H54 (cell line): ENCODE results near the gene ANKRD10.

ENCODE experiments used
- DNase-seq: peaks from one replicate; pipeline ENCODE4 v3.0.0; 2011; ENCODE audit warnings: low spot score, mixed read lengths; ENCODE audit not compliant: insufficient read length
- FAIRE-seq: peaks from 3 replicates; lab custom pipeline; 2011; peaks lifted over from hg19 to GRCh38; lab: Jason Lieb, UNC
- POLR2A ChIP-seq: IDR thresholded peaks from 2 replicates; pipeline ENCODE4 v1.6.1; 2011; ENCODE audit warnings: low read depth, mild to moderate bottlenecking, low read length

Gene ANKRD10

GRCh38 chr13:110936519-110936918, 21.6 kb upstream of the ANKRD10 start:
- TF ChIP-seq POLR2A = no peak
- DNase-seq (no peak), FAIRE-seq (no peak)

GRCh38 chr13:110932588-110932987, 17.7 kb upstream of the ANKRD10 start:
- TF ChIP-seq POLR2A = no peak
- FAIRE-seq (peak; percentile 71), DNase-seq (no peak)

- TF ChIP-seq POLR2A = no peak
- FAIRE-seq = no peak
- no peak for DNase-seq
Observed at GRCh38 chr13:110929104-110929777, 14.4 kb upstream of the ANKRD10 start.

GRCh38 chr13:110925023-110925612, 10.2 kb upstream of the ANKRD10 start:
- DNase-seq (no peak), FAIRE-seq (no peak)
- TF ChIP-seq POLR2A = no peak

GRCh38 chr13:110924639-110924934, 9.7 kb upstream of the ANKRD10 start:
- TF ChIP-seq POLR2A = no peak
- FAIRE-seq (no peak), DNase-seq (no peak)

- no peak for DNase-seq
- no peak for FAIRE-seq
- no peak for TF ChIP-seq POLR2A
Observed at GRCh38 chr13:110923777-110924638, 9.1 kb upstream of the ANKRD10 start.

GRCh38 chr13:110923086-110923485, 8.2 kb upstream of the ANKRD10 start:
- no peak for TF ChIP-seq POLR2A
- FAIRE-seq (no peak), DNase-seq (no peak)

GRCh38 chr13:110922506-110922905, 7.6 kb upstream of the ANKRD10 start:
- TF ChIP-seq POLR2A = no peak
- DNase-seq (no peak), FAIRE-seq (no peak)

GRCh38 chr13:110921695-110922094, 6.8 kb upstream of the ANKRD10 start:
- TF ChIP-seq POLR2A = no peak
- FAIRE-seq (no peak), DNase-seq (no peak)

- no peak for TF ChIP-seq POLR2A
- no peak for DNase-seq
- FAIRE-seq = no peak
Observed at GRCh38 chr13:110921209-110921608, 6.3 kb upstream of the ANKRD10 start.

- no peak for TF ChIP-seq POLR2A
- FAIRE-seq = no peak
- no peak for DNase-seq
Observed at GRCh38 chr13:110920038-110920437, 5.2 kb upstream of the ANKRD10 start.

GRCh38 chr13:110916301-110917142, 1.7 kb upstream of the ANKRD10 start:
- DNase-seq (no peak), FAIRE-seq (peak; percentile 84)
- no peak for TF ChIP-seq POLR2A

GRCh38 chr13:110915874-110916206, 971 bp upstream of the ANKRD10 start:
- FAIRE-seq (no peak), DNase-seq (no peak)
- no peak for TF ChIP-seq POLR2A
